ENCODE measurements around the gene LMBRD1. TPM values are rescaled to one million over a fixed set of nuclear protein-coding genes. Genes with fewer than 3 reads are reported as not detected.
A peak's percentile ranks its signal among the peaks of the same experiment; 100 is the strongest.

Gene LMBRD1
- total RNA-seq, 1 donor from 2014 or later = 51.3 TPM

DNA sequence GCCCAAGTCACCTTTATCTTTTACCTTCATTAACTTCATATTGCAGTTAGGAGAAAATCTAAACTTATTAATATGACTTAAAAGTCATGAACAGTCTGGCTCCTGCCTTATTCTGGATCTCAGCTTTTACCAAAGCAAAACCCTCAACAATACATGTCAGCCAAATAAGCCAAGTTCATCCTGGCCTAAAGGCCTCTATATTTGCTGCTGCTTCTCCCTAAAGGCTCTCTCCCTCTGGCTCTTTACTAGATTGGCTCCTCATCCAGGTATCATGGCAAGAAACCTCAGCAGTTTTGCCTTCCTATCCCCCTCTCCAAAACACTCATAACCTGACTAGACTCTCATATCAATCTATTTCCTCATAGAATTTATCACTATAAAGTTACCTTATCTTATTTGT is 11.1 kb downstream of the LMBRD1 start:
- H3K4me1 Mint-ChIP-seq = peaks cover 74% of the 10 kb centered on the region
- ChIA-PET POLR2A (interaction anchor here (1.2 to 3.4 kb wide), 2 partner anchors 10 to 12 kb away, joined by 3 to 14 read pairs; partner anchors contain the start of gene LMBRD1), CTCF (no interaction called here)
- H3K36me3 Mint-ChIP-seq (ENCODE audit: low read depth) = peaks cover 51% of the 10 kb centered on the region
- no peaks in the 10 kb centered on the region for H3K27me3 Mint-ChIP-seq
- H3K9me3 Mint-ChIP-seq = no peaks in the 10 kb centered on the region
- no peak for DNase-seq
- peak overlapping the region; percentile 42 for H3K27ac Mint-ChIP-seq
- no peak overlapping the region for H3K4me3 Mint-ChIP-seq
- intact Hi-C loops (cut with micrococcal nuclease) = no loop called here
- no peak for ATAC-seq (ENCODE audit: low read depth)
- TF ChIP-seq, protein P1, sequence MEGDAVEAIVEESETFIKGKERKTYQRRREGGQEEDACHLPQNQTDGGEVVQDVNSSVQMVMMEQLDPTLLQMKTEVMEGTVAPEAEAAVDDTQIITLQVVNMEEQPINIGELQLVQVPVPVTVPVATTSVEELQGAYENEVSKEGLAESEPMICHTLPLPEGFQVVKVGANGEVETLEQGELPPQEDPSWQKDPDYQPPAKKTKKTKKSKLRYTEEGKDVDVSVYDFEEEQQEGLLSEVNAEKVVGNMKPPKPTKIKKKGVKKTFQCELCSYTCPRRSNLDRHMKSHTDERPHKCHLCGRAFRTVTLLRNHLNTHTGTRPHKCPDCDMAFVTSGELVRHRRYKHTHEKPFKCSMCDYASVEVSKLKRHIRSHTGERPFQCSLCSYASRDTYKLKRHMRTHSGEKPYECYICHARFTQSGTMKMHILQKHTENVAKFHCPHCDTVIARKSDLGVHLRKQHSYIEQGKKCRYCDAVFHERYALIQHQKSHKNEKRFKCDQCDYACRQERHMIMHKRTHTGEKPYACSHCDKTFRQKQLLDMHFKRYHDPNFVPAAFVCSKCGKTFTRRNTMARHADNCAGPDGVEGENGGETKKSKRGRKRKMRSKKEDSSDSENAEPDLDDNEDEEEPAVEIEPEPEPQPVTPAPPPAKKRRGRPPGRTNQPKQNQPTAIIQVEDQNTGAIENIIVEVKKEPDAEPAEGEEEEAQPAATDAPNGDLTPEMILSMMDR (IDR thresholded peaks at IDR 0.05) = no peak

DNA sequence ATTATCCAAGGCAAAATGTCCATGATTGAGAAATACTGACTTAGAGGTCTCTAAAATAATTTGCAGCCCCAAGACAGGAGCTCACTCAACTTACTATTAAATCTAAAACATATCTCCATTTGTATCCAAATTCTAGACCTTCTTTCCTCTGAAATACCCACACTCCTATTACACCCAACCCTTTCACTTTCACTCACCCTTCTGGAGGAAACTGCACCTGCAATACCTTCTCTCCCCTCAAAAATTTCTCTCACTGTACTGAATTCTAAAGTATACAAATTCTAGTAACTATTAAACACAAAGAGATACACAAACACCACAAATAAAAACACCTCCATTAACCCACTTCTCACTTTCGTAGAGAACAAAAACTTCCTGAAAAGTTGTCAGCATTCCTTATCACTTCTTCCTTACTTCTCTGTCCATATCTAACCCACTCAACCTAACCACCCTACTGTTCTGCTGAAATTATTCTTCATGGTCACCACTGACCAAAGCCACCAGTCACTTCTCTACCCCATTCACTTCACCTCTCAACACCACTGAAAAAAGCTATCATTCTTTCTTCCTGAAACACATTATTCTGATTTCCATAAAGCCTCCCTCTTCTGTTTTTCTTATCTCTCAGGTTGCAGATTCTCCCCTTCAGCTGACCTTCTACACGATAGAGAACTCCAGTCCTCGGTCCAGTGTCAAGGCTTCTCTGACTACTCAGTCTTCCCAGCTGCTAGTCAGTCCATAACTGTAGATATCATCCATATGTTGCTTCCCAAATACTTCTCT is 12.0 kb downstream of the LMBRD1 start:
- DNase-seq (no peak), ATAC-seq (ENCODE audit: low read depth) (peak; percentile 64)
- CTCF ChIA-PET = no interaction called here
- POLR2A ChIA-PET = interaction anchor here (3.4 kb wide), 1 partner anchor 13 kb away, joined by 14 read pairs; the partner anchor contains the start of gene LMBRD1
- H3K27me3 Mint-ChIP-seq = no peaks in the 10 kb centered on the region
- H3K4me1 Mint-ChIP-seq = peaks cover 74% of the 10 kb centered on the region
- TF ChIP-seq, protein P1 (IDR thresholded peaks at IDR 0.05) = no peak
- H3K9me3 Mint-ChIP-seq = no peaks in the 10 kb centered on the region
- H3K4me3 Mint-ChIP-seq = peak overlapping the region; percentile 1
- H3K36me3 Mint-ChIP-seq (ENCODE audit: low read depth) = peaks cover 52% of the 10 kb centered on the region
- intact Hi-C loops (cut with micrococcal nuclease) = no loop called here
- H3K27ac Mint-ChIP-seq = peak overlapping the region; percentile 42

DNA sequence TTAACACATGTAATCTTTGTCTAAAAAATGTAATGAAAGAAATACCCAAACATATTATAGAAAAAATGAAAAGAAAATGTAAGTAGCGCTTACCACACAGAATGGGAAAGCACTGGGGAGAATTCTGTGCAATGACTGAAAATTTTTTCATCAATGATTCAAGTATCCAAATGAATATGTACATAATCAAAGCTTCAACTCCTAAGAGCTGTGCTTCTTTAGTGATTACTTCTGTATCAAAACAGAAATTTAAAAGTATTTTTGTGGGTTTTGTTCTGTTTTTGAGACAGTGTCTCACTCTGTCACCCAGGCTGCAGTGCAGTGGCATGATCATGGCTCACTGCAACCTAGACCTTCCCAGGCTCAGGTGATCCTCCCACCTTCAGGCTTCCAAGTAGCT is 13.7 kb downstream of the LMBRD1 start:
- peaks cover 55% of the 10 kb centered on the region for H3K36me3 Mint-ChIP-seq (ENCODE audit: low read depth)
- H3K9me3 Mint-ChIP-seq = no peaks in the 10 kb centered on the region
- POLR2A ChIA-PET = no interaction called here
- peak overlapping the region; percentile 59 for H3K27ac Mint-ChIP-seq
- no peaks in the 10 kb centered on the region for H3K27me3 Mint-ChIP-seq
- H3K4me1 Mint-ChIP-seq = peaks cover 67% of the 10 kb centered on the region
- TF ChIP-seq, protein P1 (IDR thresholded peaks at IDR 0.05) = no peak
- no peak for DNase-seq
- intact Hi-C loops (cut with micrococcal nuclease) = no loop called here
- CTCF ChIA-PET = no interaction called here
- ATAC-seq (ENCODE audit: low read depth) = no peak
- no peak overlapping the region for H3K4me3 Mint-ChIP-seq

GRCh38 chr6:69780585-69781178 is 16.1 kb downstream of the LMBRD1 start:
- Mint-ChIP-seq H3K4me1 (peaks cover 72% of the 10 kb centered on the region), H3K36me3 (ENCODE audit: low read depth) (peaks cover 66% of the 10 kb centered on the region)
- intact Hi-C loops (cut with micrococcal nuclease) = loop anchor here (1.0 to 2.0 kb wide), 2 partner anchors 10 to 14 kb away; no protein-coding TSS in a partner anchor

More at GRCh38 chr6:69780585-69781178, 16.1 kb downstream of the LMBRD1 start:
- DNase-seq = no peak
- Mint-ChIP-seq H3K4me3 (no peak overlapping the region), H3K27me3 (no peaks in the 10 kb centered on the region), H3K9me3 (no peaks in the 10 kb centered on the region), H3K27ac (peak overlapping the region; percentile 3)
- no peak for ATAC-seq (ENCODE audit: low read depth)
- CTCF ChIA-PET = interaction anchor here (1.4 kb wide), 1 partner anchor 11 kb away, joined by 3 read pairs; no protein-coding TSS in a partner anchor
- TF ChIP-seq, protein P1 (IDR thresholded peaks at IDR 0.05) = no peak
- POLR2A ChIA-PET = interaction anchor here (1.2 kb wide), 1 partner anchor 12 kb away, joined by 3 read pairs; no protein-coding TSS in a partner anchor
